Measurements from ENCODE around the gene FAM149A.

FAM149A gene

DNA sequence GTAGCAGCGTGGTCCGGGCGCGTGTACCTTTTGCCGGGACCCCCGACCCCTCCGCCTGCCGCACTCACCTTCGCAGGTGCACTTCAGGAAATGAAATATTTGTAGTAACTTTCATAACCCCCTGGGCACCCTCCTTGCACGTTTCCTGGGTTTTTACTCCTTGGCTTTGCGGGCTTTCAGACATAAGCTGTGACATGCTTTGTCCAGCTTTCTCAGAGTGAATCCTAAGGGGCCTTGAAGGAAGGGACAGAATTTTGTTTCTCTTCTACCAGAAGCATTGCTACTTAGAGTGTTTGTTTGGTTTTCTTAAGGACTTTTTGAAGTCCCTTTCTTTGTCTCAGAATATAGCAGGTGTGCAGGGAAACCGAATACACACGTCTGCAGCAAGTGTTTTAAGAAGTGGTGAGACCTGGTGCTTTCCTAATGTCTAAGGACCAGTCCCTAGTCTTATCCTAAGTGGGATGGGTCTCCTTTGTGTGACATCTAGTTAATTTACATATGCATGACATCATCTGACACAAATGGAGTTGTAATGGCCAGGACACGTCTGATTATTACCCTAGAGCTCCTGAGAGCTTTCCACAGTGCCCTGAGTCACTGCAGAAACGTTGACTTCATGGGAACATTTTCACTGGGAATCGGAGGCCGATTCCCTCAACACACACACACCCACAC is 1.3 kb downstream of the FAM149A start:
- DNase-seq (ENCODE audit: low spot score) = no peak

DNA sequence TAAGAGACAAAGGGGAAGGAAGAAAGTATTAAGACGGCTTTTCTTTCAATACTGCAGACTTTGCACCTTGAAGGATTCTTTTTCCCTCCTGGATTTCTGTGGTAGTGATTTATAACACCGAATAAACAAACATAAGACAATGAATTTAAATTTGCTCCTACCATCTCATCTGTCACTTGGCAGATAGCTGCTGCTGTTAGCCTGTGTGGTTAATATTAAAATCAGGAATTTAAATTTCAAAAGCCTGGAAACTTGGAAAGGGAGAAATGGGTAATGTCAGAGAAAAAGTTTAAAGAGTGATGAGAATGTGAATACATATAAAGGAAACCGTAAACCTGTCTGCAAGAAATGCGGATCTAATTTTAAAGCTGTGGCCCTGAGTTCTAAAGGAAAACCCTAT is 3.4 kb downstream of the FAM149A start:
- DNase-seq (ENCODE audit: low spot score) = no peak

DNA sequence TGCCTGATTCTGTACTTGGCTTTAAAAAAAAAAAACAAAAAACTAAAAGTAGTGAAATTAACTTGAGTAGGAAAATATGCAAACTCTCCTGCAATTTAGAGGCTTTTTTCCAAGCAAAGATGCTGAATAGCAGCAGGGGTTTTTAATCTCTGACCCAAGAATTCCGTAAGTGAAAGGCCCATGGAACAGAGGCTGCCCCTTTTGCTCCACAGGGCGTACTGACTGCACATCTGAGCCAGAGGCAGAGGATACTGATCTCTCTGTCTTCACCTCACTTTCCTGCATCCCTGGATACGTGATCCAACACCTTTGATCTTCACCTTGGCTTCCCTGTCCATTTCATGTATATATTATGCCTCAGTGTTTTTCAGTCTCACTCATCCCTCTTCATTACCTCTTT is 3.9 kb downstream of the FAM149A start:
- DNase-seq (ENCODE audit: low spot score) = no peak

DNA sequence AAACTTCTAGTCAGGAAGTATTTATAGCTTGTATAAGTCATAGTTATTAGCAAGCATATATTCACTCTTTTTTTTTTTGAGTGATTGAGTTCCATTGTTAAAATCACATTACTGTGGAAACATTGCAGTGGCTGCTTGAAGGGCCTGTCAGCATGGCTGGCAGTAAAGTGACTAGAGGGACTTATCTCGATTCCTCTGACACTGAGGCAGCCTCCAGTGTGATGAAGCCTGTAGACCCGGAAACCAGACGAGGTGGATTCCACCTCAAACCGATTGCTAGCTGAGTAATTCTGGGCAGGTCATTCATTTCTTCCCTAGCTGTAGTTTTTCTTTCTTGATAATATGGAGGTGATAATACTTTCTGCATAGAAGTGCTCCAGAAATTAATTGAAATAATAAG is 4.7 kb downstream of the FAM149A start:
- no peak for DNase-seq (ENCODE audit: low spot score)

DNA sequence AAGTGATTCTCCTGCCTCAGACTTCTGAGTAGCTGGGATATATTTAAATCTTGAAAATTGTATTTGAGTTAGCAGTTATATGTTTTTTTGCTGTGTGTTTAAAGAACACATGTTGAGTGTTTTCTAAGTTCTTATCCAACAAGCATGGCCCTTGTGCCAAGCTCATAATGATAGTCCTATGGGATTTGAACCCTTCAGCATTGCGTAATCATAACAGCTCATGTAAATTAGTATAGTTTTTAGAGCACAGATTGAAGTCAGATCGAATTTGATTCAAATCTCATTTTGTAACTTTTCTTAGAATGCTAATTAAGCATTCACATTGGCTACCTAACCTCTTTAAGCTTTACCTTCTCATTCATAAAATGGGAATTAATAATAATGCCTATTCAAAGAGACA is 12.2 kb downstream of the FAM149A start:
- no peak for DNase-seq (ENCODE audit: low spot score)

DNA sequence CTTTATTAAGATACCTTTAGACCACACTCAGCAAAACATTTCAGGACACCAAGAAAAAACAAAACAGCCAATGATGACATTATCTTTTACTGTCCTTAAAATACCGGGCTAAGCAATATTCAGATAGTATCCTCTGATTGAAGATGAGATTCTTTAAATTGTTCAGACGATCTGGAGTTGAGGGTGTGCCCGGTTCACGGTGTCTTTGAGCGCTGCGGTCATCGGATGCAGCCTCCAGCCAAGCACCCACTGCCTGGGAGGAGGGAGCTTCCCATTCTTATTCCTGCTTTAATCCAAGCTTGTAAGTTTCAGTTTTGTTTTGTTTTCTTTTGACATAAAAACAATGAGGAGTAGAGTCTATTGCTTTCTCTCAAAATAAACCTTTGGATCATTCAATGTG is 14.1 kb downstream of the FAM149A start:
- DNase-seq (ENCODE audit: low spot score) = no peak

DNA sequence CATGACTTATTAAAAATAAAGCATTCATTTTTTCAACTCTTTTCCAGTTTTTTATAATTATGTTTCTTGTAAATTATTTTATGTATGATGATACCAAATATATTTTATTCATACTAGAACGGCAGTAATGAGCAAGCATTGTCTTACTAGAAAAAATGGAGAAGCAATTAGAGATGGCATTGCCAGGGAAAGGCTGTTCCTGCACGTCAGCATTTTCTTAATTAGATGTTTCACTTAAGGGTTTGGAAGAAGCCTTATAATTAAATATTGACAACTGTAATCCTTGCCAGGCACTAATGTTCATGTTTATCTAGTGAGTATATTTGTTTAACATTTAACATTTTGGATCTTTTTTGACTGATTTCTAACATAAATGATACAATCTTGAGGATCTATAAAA is 16.6 kb downstream of the FAM149A start:
- no peak for DNase-seq (ENCODE audit: low spot score)

DNA sequence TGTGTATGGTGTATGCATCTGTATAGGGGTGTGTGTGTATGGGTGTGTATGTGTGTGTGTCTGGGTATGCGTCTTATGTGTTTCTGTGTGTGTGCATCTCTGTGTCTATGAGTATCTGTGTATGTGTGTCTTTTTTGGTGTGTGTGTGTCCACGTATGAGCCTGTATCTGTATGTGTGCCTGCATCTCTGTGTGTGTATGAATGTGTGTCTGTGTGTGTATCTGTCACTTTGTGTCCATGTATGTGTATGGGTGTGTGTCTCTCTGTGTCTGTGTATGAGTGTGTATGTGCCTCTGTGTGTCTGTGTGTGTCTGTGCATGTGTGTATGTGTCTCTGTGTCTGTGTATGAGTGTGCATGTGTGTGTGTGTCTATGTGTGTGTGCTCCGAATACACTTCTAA is 24.3 kb downstream of the FAM149A start:
- DNase-seq (ENCODE audit: low spot score) = no peak

DNA sequence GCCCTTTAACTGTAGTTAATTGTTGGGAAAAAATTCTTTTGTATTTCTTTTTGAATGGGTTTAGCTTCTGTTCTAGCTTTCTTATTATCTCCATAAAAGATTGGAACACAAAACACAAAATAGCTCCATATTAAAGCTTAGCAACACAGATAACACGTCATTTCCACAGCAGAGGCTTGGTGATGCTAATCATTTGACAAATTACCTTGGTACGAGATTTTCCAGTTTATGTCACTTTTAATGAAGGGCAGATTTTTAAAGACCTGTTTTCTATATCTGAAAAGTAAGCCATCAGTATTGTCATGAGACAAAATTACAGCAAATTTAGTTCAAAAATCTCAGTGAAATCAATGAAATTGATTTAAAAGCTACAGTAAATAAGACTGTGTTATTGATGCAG is 27.4 kb downstream of the FAM149A start:
- no peak for DNase-seq (ENCODE audit: low spot score)

DNA sequence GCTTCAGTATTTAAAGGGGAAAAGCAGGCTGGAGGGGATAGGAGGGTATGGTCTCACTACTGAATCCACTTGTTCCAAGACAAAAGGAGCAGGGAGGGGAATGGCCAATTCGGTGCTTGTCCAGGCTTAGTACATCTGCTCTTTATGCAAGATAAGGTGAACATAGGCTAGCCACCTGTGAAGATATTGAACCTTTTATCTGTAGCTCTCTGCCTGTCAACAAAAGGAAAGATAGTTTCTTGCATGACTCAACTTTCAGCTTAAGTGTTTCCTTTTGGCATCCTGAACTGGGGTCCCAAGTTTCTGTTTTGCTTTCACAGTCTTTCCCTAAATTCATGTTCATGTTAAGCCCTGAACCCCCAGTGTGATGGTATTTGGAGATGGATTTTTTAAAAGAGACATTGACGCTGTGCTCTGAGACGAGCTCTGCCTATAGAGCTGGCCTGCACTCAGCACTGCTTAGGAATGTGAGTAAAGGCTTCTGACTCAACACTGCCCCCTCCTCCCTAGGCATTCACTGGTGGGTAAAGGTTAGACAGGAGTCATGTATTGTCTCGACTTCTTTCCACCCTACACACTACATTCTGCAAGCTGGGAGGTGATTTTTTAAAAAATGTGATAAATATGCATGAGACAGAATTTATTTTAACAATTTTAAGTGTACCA is 28.2 kb downstream of the FAM149A start:
- peak; percentile 31 for DNase-seq (ENCODE audit: low spot score)

DNA sequence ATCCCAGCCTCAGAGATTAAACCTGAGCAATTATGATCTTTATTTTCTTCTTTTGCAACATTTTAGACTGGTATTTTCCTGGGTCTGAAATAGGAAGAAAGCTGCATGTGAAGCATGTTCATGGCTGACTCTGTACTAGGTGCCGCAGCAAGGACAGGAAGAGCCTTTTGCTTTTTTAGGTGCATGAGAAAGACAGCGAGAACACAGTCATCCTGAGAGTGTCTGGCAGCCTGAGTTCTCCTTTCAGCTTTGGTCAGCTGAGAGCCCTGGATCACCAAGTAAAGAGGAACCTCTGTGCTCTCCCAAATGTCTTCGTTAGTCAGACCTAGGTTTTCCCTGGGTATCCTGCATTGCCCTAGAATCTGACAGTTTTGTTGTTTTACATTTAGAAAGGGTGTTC is 29.8 kb downstream of the FAM149A start:
- no peak for DNase-seq (ENCODE audit: low spot score)

DNA sequence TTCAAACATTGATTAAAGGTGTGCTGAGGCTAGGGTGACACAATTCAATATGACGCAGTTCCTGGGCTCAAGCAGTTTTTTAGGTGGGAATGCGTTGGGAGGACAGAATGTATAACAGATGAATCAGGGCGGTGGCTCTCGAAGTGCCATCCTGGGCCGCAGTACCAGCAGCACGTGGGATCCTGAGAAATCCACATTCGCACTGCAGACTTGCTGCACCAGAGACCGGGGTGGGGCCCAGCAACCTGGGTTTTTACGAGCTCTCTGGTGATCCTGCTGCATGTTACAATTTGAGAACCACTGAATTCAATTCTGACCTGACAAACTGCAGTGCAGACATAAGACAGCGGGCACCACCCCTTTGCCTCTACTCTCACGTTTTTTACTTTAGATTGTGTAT is 30.4 kb downstream of the FAM149A start:
- no peak for DNase-seq (ENCODE audit: low spot score)

DNA sequence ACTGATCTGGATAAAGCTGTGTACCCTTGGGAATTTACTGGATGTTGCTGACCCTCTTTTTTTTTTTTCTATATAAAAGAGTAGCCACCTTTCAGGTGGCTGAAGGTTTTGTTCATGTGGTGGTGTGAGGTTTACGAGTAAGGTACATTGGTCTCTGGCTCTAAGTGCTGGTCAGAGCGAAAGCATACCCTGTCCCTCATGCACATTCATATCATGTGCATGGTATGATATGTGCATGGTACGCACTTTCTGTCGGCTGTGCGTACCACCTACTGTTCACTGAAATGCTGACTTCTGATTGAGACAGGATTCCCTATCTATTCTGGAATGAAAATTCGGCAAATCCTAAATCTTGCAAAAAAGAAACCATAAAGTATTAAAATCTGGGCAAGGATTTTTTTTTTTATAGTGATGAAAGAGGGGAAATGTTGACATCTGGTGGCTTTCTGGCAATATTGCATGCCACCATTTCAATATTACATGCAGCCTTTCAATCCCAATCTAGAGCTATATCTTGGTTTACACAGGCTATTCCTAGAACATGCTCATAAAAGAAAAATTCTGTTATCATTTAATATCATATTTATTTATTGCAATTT is 32.8 kb downstream of the FAM149A start:
- peak; percentile 20 for DNase-seq (ENCODE audit: low spot score)

DNA sequence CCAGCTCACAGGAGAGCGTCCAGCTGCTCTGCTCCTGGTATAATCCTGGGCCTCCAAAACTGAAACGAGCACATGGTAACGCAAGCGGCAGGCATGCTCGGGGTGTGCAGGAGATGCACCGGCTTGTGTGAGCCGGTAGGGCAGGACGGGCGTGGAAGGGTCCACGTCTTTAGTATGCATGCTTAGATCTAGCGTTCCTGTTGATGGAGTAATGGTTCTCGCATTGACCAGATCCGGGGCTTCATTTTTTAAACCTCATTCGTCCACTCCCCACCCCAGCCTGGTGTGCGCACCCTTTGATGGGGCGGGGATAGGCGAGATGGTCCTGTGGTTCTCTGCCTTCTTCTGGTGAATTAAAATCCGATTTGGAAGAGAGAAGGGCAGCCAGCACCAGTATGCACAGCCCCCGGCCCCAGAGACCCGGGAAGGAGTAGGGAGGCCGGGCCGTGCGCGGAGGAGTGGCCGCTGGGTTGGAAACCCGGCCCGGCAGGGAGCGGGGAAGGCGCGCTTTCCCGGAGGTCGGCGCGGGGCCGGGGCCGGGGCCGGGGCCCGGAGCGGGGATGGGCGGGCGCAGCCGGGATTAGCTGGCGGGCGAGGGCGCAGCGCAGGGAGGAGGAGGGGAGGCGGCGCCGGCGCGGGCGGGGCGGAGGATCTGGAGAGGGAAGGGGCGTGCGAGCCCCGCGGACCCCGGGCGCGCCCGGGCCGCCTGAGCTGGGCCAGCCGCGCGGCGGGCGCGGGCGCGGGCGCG is 39.9 kb downstream of the FAM149A start:
- peak; percentile 66 for DNase-seq (ENCODE audit: low spot score)

DNA sequence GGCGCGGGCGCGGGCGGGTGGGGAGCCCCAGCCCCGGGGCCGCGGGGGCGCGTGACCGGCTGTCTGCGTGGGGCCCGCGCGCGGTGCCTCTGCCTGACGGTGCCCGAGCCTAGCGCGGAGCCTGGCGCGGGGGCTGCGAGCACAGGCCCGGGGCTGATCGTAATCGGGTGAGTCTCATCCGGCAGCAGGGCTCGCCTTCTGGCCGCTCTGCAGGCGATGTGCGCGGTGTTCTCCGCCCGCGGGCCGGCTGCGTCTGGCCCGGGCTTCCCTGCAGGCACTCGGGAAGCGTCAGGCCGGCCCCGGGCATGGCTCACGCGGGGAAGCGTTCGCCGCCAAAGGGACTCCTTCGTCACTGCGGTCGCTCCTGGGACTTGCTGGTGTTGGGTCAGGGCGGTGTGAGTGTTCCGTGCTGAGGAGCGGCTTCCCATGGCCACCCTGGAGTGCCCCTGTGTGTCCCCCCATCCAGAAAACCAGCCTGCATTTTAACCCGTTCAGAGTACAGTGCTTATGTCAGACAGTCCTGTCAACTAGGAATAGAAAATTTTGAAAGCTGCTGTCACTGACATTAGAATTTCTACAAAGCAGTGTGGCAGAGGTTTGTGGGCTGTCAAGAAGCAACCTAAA is 40.6 kb downstream of the FAM149A start:
- peak; percentile 63 for DNase-seq (ENCODE audit: low spot score)

DNA sequence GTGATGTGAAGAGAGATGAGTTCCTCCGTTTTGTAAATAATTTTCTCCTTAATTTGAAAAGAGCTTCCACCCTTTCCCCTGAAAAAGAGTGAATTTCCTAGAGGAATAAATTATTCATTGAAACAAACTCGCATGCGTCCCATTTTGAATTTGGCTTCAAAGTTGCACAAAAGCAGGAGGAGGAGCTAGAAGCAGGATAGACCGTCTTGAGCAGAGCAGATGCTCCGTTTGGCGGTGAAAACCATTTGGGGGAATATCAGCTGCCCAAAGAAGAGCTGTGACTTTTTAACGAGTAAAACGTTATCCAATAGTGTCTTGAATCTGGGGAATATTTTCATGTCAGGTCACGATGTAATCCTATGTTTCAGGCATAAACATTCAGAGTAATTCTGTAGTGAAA is 42.0 kb downstream of the FAM149A start:
- peak; percentile 8 for DNase-seq (ENCODE audit: low spot score)

DNA sequence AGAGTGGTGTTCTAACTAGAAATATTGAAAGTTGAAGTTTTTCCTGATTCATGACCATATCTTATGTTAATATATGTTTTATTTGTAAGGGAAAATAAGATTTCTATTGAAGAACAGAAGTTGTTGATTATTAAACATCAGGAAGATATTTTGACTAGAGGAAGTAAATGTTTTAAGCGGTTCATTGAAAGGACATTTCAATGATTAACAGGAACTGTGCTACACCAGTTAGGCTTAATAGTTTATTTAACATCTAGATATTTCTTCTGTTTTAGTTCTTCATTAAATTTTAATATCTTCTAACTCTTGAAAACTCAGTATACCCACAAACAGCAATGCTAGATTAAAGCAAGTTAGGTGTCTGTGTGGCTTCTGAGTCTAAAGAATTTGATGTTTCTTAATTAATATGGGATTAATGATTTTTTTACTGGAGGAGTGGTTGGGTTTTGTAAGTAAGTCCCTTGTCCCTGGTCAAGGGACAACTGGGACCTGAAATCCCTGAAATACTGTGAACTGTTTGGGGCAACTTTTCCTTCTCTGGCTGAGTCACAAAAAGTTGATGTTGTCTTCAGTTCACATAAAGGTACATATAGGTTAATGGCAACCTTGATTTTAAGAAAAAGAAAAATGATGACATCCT is 44.0 kb downstream of the FAM149A start:
- DNase-seq (ENCODE audit: low spot score) = no peak

DNA sequence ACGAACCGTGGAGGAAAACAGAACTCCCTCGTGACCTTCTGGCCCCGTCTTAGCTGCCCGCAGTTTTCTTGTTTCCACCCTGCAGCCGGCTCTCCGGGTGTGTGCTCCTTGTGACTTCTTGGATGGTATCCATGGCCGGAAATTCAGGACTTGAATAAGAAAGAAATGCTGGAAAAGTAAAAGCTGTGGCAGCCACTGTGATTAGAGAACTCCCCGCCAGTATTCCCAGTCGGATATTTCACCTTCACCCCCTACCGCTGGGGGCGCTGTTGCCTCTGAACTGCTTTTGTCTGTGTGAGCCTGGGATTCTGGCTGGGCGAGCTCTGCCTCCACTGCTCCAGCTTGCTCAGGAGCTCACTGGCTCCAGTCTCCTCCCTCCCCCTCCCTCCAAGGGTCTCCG is 45.4 kb downstream of the FAM149A start:
- peak; percentile 27 for DNase-seq (ENCODE audit: low spot score)

DNA sequence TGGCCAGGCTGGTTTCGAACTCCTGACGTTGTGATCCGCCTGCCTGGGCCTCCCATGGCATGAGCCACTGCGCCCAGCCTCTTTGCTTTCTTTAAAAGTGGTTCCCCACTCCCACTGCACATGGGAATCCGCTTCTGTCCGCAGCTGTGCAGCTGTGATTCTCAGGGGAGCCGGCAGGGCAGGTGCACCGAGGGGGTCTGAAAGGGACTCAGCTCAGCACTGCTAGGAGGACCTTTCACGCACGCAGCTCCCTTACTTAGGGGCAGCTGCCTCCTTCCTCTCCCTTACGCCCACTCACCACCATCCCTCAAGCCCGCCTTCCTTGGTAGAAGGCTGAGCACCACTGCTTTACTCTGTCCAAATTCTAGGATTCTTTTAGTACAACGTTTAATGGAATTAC is 46.4 kb downstream of the FAM149A start:
- DNase-seq (ENCODE audit: low spot score) = no peak

DNA sequence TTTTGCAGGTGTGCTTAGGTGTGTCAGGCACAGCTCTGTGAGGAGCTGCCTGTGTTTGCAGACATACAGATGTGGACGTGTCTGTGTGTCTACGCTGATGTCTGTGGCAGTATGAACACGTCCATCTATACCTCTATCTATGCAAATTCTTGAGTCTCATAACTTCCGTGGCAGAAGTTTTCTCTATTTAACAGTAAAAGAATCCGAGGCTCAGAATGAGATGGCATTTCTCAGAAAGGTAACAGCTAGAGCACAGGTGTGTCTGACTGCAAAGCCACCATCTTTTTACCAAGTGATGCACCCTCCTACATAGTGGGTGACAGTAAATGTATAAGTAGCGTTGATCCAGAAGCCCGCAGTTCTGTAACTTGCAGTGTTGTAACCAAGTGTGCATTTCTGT is 47.0 kb downstream of the FAM149A start:
- no peak for DNase-seq (ENCODE audit: low spot score)

DNA sequence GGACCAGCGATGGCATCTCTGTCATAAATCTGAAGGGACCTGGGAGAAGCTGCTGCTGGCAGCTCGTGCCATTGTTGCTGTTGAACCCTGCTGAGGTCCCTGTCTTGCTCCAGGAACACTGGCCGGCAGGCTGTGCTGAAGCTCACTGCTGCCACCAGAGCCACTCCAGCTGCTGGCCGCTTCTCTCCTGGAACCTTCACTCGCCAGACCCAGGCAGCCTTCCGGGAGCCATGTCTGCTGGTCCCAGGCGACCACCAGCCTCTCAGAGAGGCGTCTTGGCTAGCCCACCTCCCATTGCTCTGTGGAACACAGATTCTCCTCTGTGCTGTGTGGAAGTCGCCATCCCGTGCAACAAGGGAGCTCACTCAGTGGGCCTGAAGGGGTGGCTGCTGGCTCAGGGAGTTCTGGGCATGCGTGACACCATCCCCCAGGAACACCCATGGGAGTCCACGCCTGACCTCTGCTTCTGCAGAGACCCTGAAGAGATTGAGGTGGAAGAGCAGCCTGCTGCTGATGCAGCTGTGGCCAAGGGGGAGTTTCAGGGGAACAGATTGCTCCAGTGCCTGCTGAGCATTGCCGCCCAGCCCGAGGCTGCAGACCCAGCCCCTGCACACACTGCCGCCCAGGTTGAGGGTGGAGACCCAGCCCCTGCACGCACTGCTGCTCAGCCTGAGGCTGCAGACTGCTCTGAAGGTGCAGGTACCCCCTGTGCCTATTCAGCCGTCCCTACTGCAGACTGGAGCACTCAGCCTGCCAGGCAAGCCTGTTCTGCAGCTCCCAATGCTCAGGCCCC is 53.7 kb downstream of the FAM149A start:
- DNase-seq (ENCODE audit: low spot score) = no peak

All from cerebellar cortex (tissue), 1 donor.